HG02763 (cell line): ENCODE measurements around the gene PLPPR4.
"Not testable (repeated sequence)": the region's sequence is repeated elsewhere in the genome, so short reads cannot be mapped to it uniquely, and the experiment has no call there.

Experiments
- ATAC-seq: cut with Tn5 transposase; IDR thresholded peaks from one replicate; pipeline ENCODE4 v1.9.1; 2021; ENCODE audit warnings: mild to moderate bottlenecking, moderate library complexity; ENCODE audit not compliant: unreplicated experiment

The PLPPR4 gene

DNA sequence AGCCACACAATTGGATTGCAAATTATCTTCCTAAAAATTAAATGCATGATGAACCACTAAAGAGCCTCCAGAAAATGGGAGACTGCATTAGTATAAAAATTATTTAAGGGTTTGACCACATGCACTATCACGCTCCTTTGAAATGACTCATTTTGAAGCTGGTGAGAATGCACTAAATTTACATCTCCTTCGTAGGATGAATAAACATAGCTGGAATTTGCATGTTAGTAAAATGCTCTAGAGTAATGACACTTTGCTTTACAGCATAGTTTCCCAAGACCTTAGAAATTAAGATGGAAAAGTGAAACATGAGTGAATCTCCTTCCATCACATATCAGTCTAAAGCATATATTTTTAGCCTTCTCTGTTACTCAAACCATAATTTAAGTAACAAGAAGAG lies 2.4 kb downstream of the PLPPR4 start:
- no peak for ATAC-seq

DNA sequence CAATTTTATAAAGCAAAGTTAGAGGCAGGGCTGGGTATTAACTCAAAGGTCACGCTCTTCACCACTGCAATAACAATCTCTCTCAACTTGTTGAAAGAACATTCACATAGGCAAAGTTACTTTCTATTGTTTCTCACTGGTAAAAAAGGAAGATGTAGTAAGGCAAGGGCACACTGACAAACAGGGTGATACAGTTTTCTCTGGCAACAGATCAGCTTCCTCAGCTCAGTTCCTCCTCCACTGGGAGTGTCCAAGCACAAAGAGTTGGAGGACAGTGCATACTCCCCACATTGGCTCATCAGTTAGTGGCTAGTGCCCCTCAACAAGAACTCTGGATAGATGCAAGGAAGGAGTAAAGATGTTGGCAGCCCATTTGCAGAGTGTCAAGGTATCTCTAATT lies 3.7 kb downstream of the PLPPR4 start:
- no peak for ATAC-seq

DNA sequence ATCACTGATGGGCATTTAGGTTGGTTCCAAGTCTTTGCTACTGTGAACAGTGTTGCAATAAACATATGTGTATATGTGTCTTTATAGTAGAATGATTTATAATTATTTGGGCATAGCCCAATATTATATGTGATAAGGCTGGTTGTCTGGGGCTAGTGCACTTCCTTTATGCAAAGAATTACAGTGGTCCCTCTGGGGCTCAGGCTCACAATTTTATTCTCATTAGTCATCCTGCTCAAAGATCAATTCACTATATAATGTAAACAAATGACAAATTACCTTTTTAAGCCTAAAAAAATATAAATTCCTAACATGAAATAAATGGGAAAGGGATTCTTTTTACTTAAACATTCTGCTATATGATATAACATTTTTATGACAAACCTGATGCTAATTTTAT lies 5.0 kb downstream of the PLPPR4 start:
- no peak for ATAC-seq

DNA sequence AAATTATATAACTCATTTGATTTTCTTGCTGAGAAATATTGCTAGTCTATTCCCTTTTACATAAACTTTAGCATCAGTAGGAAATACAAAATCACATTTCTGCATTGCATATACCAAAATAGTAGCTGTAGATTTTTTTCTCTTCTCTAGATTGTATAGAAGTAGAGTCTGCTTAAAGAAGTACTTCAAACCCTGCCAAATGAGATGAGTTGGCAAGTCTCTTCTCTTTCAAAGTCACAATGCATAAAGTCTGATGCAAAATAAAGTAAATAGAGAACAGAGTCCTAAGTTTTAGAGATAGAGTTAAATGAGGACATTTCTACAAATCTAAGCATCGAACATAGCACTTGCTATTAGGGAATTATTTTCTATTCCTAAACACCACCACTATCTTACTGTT lies 6.4 kb downstream of the PLPPR4 start:
- no peak for ATAC-seq

DNA sequence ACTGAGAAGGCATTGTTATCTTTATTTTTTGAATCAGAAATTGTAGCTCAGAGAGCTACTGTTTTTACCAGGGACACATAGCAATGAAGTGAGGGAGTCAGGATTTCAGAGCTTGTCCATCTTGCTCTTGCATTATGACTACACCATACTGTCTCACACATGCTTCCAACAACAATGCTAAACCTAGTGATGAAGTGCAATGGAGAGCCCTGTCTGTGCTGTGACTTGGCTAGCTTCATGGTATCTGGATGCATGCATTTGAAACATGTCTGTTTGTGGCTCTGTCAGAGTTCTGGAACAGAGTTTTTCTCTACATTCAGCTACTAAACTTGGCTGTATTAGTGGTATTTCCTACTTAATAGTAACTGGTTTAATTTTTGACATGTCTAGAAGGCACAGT lies 7.0 kb downstream of the PLPPR4 start:
- no peak for ATAC-seq

DNA sequence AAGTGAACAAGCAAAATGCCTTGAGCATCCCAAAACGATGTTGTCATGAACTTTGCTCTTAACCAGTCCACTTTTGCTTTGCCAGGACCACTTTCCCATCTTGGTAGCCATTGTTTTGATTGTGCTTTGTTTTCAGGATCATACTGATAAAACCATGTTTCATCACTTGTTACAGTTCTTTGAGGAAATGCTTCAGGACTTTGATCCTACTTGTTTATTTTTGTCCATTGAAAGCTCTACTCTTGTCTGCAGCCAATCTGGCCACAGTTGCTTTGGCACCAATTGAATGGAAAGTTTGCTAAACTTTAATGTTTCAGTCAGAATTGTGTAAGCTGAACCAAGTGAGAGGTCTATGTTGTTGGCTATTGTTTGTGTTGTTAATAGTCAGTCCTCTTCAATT lies 12.8 kb downstream of the PLPPR4 start:
- ATAC-seq: no peak

DNA sequence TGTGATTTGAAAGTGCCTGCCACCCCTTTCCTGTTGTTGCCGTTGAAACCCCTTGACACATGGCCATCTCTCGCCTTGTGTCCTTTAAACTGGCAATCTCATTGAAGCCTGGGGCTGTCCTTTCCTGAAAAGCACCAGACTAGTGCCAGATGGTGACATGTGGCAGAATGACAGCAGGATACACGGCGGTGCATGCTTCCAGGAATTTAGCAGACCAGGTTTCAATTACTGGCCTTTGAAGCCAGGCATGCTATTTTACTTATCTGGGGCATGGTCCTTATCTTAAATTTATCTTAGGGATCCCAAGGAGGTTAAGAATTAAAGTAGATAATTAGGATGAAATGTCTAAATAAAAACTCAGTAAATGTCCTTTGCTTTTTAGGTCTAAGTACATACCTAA lies 15.2 kb downstream of the PLPPR4 start:
- ATAC-seq: no peak

DNA sequence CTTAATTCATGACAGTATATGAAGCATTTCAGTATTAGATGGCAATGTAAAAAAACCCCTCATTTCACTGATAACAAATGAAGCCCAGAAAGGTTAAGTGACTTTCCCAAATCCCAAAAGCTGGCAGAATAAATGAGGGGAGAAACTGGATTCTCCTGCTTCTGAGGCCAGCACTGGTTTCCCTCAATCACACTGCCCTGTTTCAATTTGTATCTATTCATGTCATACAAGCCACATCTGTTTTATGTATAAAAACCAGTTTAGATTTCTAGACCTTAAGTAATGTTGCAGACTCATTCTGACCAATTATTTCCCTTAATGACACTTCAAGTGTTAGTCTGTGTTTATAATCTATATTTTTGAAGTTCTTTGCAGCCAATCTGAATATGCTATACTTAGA lies 16.8 kb downstream of the PLPPR4 start:
- no peak for ATAC-seq

DNA sequence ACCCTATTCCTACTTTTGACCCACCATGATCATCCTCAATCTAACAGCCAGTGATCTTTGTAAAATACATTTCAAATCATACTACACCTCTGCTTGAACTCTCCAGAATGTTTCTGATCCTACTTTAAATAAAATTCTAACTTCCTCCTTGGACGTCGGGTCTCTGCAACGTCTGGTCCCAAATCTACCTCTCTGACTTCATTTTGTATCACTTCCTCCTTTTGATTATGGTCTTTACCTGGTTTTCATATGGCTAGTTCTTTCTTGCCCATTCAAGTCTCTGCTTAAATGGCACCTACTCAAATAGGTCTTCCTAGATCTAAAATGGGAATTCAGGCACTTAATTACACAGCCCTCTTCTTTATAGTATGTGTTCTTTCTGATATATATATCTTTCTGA lies 18.2 kb downstream of the PLPPR4 start:
- ATAC-seq: no peak

DNA sequence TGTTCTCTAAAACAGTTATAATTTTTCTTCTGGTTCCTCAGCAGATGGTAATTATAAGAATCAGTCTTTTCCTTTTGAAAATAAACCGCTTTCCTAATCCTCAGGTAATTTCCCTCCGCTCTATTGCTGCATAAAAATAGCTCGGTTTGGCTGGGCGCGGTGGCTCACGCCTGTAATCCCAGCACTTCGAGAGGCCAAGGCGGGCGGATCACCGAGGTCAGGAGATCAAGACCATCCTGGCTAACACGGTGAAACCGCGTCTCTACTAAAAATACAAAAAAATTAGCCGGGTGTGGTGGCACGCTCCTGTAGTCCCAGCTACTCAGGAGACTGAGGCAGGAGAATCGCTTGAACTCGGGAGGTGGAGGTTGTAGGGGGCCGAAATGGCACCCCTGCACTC lies 19.2 kb downstream of the PLPPR4 start:
- ATAC-seq: not testable (repeated sequence)

DNA sequence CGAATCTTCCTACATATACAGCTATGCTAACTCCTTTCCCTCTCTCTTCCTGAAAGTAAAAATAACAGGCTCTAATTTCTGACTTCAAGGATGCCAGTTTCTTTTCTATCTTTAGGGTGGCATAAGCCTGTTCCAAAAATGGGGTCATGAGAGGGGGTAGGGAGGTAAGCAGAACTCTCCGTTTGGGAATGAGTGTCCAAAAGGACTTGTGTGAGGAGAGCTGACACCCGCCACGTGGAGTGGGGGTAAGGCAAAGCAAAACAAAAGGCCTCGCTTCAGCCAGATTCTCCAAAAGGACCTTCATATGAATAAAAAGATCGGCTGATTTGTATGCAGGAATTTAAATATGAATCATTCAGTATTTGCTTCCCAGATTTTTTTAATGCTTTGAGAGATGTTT lies 28.6 kb downstream of the PLPPR4 start:
- no peak for ATAC-seq

DNA sequence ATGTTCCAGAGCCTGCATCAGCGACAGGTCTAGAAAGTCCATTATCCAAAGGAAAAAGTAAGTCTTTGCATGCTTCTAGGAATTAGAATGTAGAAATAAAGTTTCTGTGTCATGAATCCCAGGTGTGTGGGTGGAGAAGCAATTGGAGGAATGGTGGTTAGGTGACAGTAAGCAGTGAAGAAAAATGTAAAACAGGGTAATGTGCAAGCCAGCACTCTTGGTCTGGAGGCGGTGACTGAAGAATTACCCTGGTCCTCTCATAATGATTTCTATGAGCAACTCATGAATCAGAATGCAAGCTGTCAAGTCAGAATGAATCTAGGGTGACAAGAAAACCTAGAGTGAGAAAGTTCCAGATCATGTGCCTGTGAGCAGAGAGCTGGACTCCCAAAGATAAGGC lies 33.6 kb downstream of the PLPPR4 start:
- no peak for ATAC-seq

DNA sequence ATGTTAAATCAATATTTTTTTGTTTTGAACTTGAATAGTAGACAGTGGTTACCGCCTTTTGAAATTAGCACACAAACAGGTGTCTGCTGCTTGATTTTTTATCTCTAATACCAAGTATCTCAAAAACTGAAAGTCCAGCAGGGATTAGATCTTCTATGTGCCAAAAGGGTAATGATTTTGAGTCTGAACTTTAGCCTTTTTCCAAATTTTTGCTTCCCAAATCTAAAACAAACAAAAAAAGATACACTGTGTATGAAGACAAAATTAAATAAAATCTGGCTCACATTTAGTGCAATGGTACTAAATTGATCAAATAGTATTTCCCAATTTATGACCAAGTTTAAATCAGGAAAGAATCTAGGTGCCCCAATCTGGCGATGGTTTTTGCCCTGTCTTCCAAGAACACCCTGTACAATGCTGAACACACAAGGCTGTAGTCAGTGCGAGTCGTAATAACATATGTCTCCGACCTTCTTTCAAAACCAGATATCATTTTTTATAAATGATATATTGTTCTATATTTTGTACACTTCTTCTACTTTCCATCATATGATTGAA lies 40.5 kb downstream of the PLPPR4 start:
- no peak for ATAC-seq

DNA sequence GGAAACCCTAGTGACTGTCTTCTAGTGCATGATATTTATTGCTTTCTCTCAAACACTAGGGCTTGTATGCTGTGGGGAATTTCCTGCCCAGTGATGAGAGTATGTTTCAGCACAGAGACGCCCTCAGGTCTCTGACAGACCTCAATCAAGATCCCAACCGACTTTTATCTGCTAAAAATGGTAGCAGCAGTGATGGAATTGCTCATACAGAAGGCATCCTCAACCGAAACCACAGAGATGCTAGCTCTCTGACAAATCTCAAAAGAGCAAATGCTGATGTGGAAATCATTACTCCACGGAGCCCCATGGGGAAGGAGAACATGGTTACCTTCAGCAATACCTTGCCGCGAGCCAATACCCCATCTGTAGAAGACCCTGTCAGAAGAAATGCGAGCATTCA lies 41.3 kb downstream of the PLPPR4 start:
- no peak for ATAC-seq

DNA sequence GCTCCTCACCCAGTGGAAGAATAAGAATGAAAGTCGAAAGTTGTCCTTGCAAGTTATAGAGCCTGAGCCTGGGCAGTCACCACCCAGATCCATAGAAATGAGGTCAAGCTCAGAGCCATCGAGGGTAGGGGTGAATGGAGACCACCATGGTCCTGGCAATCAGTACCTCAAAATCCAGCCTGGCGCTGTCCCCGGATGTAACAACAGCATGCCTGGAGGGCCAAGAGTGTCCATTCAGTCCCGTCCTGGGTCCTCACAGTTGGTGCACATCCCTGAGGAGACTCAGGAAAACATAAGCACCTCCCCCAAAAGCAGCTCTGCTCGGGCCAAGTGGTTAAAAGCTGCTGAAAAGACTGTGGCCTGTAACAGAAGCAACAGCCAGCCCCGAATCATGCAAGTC lies 41.8 kb downstream of the PLPPR4 start:
- ATAC-seq: no peak

DNA sequence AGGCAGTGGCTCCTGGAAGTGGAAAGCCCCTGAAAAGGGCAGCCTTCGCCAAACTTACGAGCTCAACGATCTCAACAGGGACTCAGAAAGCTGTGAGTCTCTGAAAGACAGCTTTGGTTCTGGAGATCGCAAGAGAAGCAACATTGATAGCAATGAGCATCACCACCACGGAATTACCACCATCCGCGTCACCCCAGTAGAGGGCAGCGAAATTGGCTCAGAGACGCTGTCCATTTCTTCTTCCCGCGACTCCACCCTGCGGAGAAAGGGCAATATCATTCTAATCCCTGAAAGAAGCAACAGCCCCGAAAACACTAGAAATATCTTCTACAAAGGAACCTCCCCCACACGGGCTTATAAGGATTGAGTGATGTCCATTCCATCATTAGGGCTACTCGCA lies 42.4 kb downstream of the PLPPR4 start:
- no peak for ATAC-seq

DNA sequence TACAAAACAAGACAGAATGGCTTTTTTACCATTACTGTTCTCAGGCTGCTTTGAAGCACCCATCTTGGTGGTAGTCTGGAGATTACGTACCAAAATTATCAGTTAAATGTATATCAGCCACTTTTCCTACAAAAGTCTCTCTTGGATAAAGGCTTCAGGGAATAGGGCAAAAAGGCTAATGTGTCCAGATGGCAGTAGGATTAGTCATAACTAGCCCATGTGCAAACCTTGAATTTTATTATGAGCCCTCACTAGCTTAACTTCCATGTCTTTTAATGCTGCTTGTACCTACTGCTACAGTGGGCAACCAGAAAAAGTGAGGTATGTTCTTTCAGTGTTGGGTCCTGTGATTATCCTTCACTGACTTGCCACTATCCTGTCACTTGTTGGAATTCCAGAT lies 51.0 kb downstream of the PLPPR4 start:
- ATAC-seq: no peak

DNA sequence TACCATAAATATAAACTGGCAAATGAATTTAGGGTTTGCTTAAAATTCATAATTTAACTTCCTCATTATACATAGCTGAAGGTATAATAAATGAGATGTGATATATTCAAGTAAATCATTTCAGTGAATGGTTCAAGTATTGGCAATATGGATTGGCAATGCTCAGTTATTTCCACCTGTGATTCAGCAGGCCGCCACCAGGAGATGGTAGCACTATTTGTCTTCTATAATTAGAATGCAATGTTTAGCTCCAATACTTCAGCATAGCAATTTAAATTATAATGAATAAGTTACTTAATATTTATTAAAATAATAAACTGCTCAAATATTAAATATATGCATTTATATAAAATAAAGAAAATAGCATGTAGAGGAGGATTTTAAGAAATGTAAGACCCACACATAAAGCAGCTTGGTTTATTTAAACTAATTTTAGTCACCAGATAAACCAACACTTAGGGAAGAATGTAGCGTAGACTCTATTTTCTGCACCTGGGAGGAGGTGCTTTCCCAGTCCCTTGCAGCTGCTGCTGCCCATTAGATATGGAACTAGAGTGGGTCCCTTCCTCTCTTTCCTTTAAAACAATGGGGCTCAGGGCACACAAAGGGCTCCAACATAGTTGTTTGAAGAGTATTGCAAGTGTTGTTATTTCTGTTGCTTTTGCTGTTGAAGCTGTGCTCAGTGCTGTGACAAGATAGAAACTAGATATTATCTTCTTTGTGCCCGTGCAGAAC lies 62.1 kb downstream of the PLPPR4 start:
- ATAC-seq: no peak

DNA sequence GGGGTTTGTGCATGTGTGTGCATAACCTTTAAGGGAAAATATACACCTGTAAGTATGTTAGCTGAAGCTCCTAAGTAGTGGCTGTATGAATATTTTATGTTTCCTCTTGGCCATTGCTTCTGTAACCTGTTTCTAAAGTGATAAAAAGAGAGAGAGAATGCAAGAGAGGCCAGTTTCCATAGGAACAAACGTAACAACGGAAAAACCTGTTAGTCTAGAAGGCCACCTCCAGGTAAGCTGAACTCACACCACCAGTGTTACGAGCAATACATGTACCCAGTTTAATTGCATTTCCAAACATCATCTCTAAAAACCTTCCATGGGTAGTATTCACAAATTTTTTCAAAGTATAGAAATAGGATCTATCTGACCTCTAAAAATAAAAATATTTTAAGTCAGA lies 63.1 kb downstream of the PLPPR4 start:
- no peak for ATAC-seq

DNA sequence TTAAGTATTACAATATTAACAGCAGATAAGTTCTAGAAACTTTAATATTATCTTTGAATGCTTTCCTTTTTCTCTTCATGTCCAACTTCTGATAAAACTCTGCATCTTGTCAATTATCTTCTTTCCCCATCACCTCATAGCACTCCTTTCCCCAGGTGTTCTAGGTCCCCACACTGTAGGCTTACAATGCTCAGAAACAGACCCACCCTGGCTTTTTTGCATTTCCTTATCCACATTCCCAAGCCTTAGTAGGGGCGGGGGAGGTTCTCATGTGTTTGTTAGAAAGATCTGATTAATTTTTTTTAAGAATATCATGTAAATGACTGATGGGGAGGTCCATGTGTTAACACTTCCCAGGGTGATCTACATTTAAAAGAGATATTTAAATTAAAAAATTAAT lies 63.9 kb downstream of the PLPPR4 start:
- ATAC-seq: no peak

DNA sequence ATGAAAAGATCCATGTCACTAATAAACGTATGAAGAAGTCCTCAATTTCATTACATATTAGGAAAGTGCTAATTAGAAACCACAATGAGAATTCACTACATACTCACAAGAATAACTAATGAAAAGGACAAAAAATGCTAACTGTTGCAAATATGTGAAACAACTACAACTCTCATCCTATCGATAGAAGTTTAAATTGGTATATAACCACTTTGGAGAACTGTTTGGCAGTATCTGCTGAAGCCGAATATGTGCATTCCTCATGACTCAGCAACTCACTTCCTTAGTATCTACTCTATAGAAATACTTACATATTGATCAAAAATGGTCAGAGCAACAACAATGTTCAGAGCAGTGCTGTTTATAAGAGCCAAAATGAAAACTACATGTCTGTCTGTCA lies 66.8 kb downstream of the PLPPR4 start:
- no peak for ATAC-seq

DNA sequence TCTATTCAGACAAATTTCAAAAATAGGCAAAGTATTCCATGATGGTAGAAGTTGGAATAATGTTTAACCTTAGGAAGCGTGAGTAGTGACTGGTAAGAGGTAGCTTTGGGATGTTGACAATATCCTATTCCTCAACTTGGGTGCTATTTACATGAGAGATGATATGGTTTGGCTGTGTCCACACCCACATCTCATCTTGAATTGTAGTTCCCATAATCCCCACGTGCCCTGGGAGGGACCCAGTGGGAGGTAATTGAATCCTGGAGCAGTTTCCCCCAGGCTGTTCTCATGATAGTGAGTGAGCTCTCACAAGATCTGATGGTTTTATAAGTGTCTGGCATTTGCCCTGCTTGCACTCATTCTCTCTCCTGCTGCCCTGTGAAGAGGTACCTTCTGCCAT lies 67.3 kb downstream of the PLPPR4 start:
- ATAC-seq: no peak

DNA sequence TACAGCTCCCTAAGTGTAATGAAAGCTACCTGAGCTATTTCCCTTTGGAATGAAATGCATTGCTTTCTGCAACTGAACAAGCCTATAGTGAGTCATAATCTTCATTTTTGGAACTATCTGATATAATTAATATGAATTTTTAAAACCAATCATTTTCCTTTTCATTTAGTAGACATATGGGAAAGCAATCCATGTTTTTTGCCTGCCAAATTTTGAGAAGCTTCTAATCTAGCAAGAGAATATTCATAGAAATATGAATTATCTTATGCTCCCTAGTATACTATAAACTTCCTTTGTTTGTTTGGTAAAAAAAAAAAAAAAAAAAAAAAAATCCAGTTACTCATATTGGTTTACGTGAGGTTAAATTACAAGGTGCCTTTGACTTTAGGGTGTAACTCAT lies 68.3 kb downstream of the PLPPR4 start:
- no peak for ATAC-seq
